GM23248 (cell line): Measurements from ENCODE around the gene ZNF585A.
"Not testable (repeated sequence)": the region's sequence is repeated elsewhere in the genome, so short reads cannot be mapped to it uniquely, and the experiment has no call there.

Experiments used
- EZH2 ChIP-seq: fragments of 200-600 bp; sonication (generic); IDR thresholded peaks from 2 replicates; pipeline ENCODE4 v1.6.1; 2018; ENCODE audit warnings: antibody characterized with exemption, mild to moderate bottlenecking; ENCODE audit not compliant: insufficient read depth, poor library complexity, severe bottlenecking
- EZH2phosphoT487 ChIP-seq: fragments of 200-600 bp; sonication (generic); IDR thresholded peaks from 2 replicates; pipeline ENCODE4 v1.6.1; 2018; ENCODE audit warnings: antibody characterized with exemption, moderate library complexity, mild to moderate bottlenecking, low read depth; ENCODE audit not compliant: insufficient read depth

DNA sequence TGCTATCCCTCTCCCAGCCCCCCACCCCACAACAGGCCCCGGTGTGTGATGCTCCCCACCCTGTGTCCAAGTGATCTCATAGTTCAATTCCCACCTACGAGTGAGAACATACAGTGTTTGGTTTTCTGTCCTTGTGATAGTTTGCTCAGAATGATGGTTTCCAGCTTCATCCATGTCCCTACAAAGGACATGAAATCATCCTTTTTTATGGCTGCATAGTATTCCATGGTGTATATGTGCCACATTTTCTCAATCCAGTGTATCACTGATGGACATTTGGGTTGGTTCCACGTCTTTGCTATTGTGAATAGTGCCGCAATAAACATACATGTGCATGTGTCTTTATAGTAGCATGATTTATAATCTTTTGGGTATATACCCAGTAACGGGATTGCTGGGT, 24.6 kb upstream of the ZNF585A start:
- TF ChIP-seq EZH2, EZH2phosphoT487: not testable (repeated sequence)
